Testis (tissue), 3 donors: ENCODE measurements around the gene ZXDC. TPM values are rescaled to one million over a fixed set of nuclear protein-coding genes. Genes with fewer than 3 reads are reported as not detected.

Experiments used
- DNase-seq: peaks from one replicate; pipeline ENCODE4 v3.0.0-alpha.2; 2019
- H3K27ac ChIP-seq, 2 donors: fragments of 200-600 bp; sonication (generic); one replicate each; pipeline ENCODE4 v1.5.1; 2019
- H3K27me3 ChIP-seq: fragments of 200-600 bp; sonication (generic); one replicate; pipeline ENCODE4 v1.5.1; 2019
- H3K36me3 ChIP-seq: fragments of 200-600 bp; sonication (generic); one replicate; pipeline ENCODE4 v1.5.1; 2017; ENCODE audit warnings: low read depth; ENCODE audit errors: missing control alignments
- H3K4me1 ChIP-seq: fragments of 200-600 bp; sonication (generic); one replicate; pipeline ENCODE4 v1.5.1; 2019
- H3K4me3 ChIP-seq, 2 donors: fragments of 200-600 bp; sonication (generic); one replicate each; pipeline ENCODE4 v1.5.1; 2017 to 2019
- H3K9me3 ChIP-seq: fragments of 200-600 bp; sonication (generic); one replicate; pipeline ENCODE4 v1.5.1; 2017
- POLR2A ChIP-seq: fragments of 450-650 bp; IDR thresholded peaks from one replicate; pipeline ENCODE4 v1.6.1; 2017; ENCODE audit warnings: antibody characterized with exemption, mild to moderate bottlenecking, moderate library complexity
- WGBS, 2 donors: methylation state at CpG; one replicate each; pipeline ENCODE4 v1.1.5; 2018; 5-methylcytosine and 5-hydroxymethylcytosine counted together
- intact Hi-C: fragments of 100-400 bp; cut with DNase I; formaldehyde crosslinking; loops from one replicate; pipeline ENCODE4 v1.15.1; 2023; ENCODE audit warnings: low total_unique reads
- polyA plus RNA-seq: library from polyadenylated mRNA; stranded (reverse); fragments of 350-450 nt; fragmentation: Illumina TruSeq; extraction: RNeasy Lipid Tissue Mini Kit (QIAGEN cat#74804); gene quantifications from one replicate; pipeline ENCODE4 v1.2.3, GENCODE V29; 2014; ENCODE audit warnings: low read depth, low replicate concordance; ENCODE audit not compliant: insufficient read depth
- total RNA-seq, 2 donors: library from RNA; depleted of rRNA; stranded (reverse); fragments of >200 nt; gene quantifications; one replicate each; pipeline ENCODE4 v1.2.3, GENCODE V29; 2016
- TF ChIP-seq, protein P1 (sequence below), 3 experiments: fragments of 450-650 bp in 2 of 3; fragments of 200-600 bp in 1 of 3; sonication (generic) in 1 of 3; IDR thresholded peaks; one replicate each; pipeline ENCODE4 v1.5.1; 2016 to 2019; ENCODE audit warnings: antibody characterized with exemption in 3 of 3, mild to moderate bottlenecking in 2 of 3, moderate library complexity in 1 of 3

ZXDC gene
- total and polyA plus RNA-seq, 3 donors from 2014 or later: 25.6 to 80.3 (median 78.9) TPM

DNA sequence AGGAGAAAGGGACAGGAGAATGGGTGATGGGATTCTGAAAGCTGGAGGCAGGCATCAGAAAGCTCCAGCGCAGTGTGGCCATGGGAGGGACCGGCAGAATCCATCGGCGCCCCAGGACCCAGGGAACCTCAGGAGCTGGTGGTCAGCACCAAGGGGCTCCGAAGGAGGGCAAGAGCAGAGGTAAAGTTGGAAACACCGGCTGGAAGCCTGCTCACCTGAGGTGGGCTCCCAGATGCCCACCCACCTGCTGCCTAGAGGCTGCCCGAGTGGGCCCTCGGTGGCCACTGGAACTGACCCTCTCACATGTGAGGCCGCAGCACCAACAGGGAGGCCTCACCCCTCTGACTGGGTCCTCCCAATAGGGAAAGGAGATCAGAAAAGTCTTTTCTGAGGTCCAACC lies 10.3 kb upstream of the ZXDC start:
- no peak overlapping the region for H3K4me3 ChIP-seq
- intact Hi-C loops: no loop called here
- H3K9me3 ChIP-seq: no peaks in the 10 kb centered on the region
- H3K4me1 ChIP-seq: peaks cover 8% of the 10 kb centered on the region
- H3K36me3 ChIP-seq: no peaks in the 10 kb centered on the region
- WGBS, 2 donors: 96% methylated on average over 7 to 9 of the region's 9 CpGs
- no peaks in the 10 kb centered on the region for H3K27me3 ChIP-seq
- H3K27ac ChIP-seq: no peak overlapping the region
- DNase-seq: no peak
- TF ChIP-seq, protein P1, sequence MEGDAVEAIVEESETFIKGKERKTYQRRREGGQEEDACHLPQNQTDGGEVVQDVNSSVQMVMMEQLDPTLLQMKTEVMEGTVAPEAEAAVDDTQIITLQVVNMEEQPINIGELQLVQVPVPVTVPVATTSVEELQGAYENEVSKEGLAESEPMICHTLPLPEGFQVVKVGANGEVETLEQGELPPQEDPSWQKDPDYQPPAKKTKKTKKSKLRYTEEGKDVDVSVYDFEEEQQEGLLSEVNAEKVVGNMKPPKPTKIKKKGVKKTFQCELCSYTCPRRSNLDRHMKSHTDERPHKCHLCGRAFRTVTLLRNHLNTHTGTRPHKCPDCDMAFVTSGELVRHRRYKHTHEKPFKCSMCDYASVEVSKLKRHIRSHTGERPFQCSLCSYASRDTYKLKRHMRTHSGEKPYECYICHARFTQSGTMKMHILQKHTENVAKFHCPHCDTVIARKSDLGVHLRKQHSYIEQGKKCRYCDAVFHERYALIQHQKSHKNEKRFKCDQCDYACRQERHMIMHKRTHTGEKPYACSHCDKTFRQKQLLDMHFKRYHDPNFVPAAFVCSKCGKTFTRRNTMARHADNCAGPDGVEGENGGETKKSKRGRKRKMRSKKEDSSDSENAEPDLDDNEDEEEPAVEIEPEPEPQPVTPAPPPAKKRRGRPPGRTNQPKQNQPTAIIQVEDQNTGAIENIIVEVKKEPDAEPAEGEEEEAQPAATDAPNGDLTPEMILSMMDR (IDR thresholded peaks at IDR 0.05): no peak
- no peak for TF ChIP-seq POLR2A

- Histone ChIP-seq H3K27ac (no peak overlapping the region), H3K4me1 (peaks cover 8% of the 10 kb centered on the region), H3K36me3 (no peaks in the 10 kb centered on the region), H3K9me3 (no peaks in the 10 kb centered on the region), H3K4me3 (no peak overlapping the region), H3K27me3 (no peaks in the 10 kb centered on the region)
- no peak for DNase-seq
- WGBS, 2 donors: 92 to 95% methylated on average over 8 of the region's 8 CpGs
- intact Hi-C loops: no loop called here
- TF ChIP-seq POLR2A: no peak
- TF ChIP-seq, protein P1 (IDR thresholded peaks at IDR 0.05): no peak
Measured at GRCh38 chr3:126485176-126485897, 9.6 kb upstream of the ZXDC start.

- Histone ChIP-seq H3K9me3 (no peaks in the 10 kb centered on the region), H3K27ac (no peak overlapping the region), H3K4me1 (peaks cover 8% of the 10 kb centered on the region), H3K36me3 (no peaks in the 10 kb centered on the region), H3K27me3 (no peaks in the 10 kb centered on the region), H3K4me3 (no peak overlapping the region)
- 68 to 78% methylated on average over 3 of the region's 3 CpGs for WGBS, 2 donors
- intact Hi-C loops: no loop called here
- DNase-seq: no peak
- TF ChIP-seq, protein P1 (IDR thresholded peaks at IDR 0.05): no peak
- TF ChIP-seq POLR2A: no peak
Measured at GRCh38 chr3:126484662-126485061, 9.0 kb upstream of the ZXDC start.

GRCh38 chr3:126484148-126484547 lies 8.5 kb upstream of the ZXDC start:
- H3K27me3 ChIP-seq: no peaks in the 10 kb centered on the region
- intact Hi-C loops: no loop called here
- WGBS, 2 donors: 63 to 64% methylated on average over 3 of the region's 3 CpGs
- no peak for DNase-seq
- no peaks in the 10 kb centered on the region for H3K36me3 ChIP-seq
- no peaks in the 10 kb centered on the region for H3K9me3 ChIP-seq
- H3K27ac ChIP-seq: no peak overlapping the region
- no peak overlapping the region for H3K4me3 ChIP-seq
- TF ChIP-seq, protein P1 (IDR thresholded peaks at IDR 0.05): no peak
- H3K4me1 ChIP-seq: peaks cover 8% of the 10 kb centered on the region

DNA sequence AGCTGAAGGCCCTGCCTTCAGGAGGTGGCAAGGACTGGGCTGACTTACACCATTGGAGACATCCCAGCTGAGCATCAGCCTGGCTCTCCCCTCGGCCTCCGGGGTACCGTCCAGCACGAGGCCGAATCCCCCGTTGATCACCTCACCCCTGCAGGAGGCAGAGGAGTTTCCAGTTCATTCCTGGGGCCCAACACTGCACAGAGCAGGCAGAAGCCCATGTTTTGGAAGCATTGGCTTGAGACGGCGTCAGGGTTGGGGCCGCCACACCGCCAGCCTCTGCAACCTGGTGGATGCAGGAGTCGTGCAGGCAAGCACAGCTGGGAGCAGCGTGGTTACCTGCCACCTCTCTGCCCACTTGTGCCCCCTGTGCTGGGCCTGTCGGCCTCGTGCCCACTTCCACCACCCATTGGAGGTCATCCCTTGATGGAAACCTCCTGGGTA lies 7.7 kb upstream of the ZXDC start:
- Histone ChIP-seq H3K27me3 (no peaks in the 10 kb centered on the region), H3K9me3 (no peaks in the 10 kb centered on the region), H3K27ac (no peak overlapping the region), H3K4me3 (no peak overlapping the region), H3K4me1 (peaks cover 8% of the 10 kb centered on the region), H3K36me3 (no peaks in the 10 kb centered on the region)
- 70 to 93% methylated on average over 2 to 14 of the region's 14 CpGs for WGBS, 2 donors
- TF ChIP-seq, protein P1 (IDR thresholded peaks at IDR 0.05): no peak
- no peak for TF ChIP-seq POLR2A
- DNase-seq: no peak
- intact Hi-C loops: no loop called here
